IMR-90 (cell line): ENCODE data around the gene GABBR2. TPM values are rescaled to one million over a fixed set of nuclear protein-coding genes. Genes with fewer than 3 reads are reported as not detected.

ENCODE experiments used
- ATAC-seq: fragments of 200-7000 bp; cut with Tn5 transposase; 2 replicates; pipeline ENCODE4 v1.9.1; 2020; ENCODE audit warnings: low read depth, mild to moderate bottlenecking, moderate library complexity
- BruUV-seq: library from RNA; stranded (reverse); fragments of 400-500 nt; replicated peaks from 2 replicates; lab custom pipeline; 2021; lab: Mats Ljungman, UMichigan
- CTCF ChIA-PET: fragments of 300-600 bp; formaldehyde crosslinking; extraction: SDS; loops from one replicate; lab custom pipeline; 2021; ENCODE audit warnings: antibody characterized with exemption; lab: Yijun Ruan, JAX
- POLR2A ChIA-PET: fragments of 300-600 bp; sonication (Branson Sonifier 250); formaldehyde crosslinking; loops from one replicate; lab custom pipeline; 2022; ENCODE audit warnings: antibody characterized with exemption; ENCODE audit not compliant: unreplicated experiment; lab: Charles Lee
- DNase-seq: peaks from one replicate; pipeline ENCODE4 v3.0.0; 2013
- H2AFZ ChIP-seq: replicated peaks from 2 replicates; pipeline ENCODE3; 2013; ENCODE audit warnings: low read length, mild to moderate bottlenecking; ENCODE audit not compliant: poor library complexity
- H2AK5ac ChIP-seq: 2 replicates; pipeline ENCODE4 v1.6.1; 2013; ENCODE audit warnings: low read depth, low read length, inconsistent platforms
- H2AK9ac ChIP-seq: replicated peaks from 2 replicates; pipeline ENCODE3; 2013; ENCODE audit warnings: mild to moderate bottlenecking, low read depth, low read length, moderate library complexity; ENCODE audit not compliant: poor library complexity
- H2BK120ac ChIP-seq: 2 replicates; pipeline ENCODE4 v1.6.1; 2013; ENCODE audit warnings: low read depth, low read length, inconsistent platforms
- H2BK15ac ChIP-seq: 3 replicates; pipeline ENCODE4 v1.6.1; 2013; ENCODE audit warnings: low read depth, low read length, inconsistent platforms
- H2BK20ac ChIP-seq: 2 replicates; pipeline ENCODE4 v1.6.1; 2013; ENCODE audit warnings: low read depth, mild to moderate bottlenecking, inconsistent platforms, low read length, moderate library complexity
- H2BK5ac ChIP-seq: 2 replicates; pipeline ENCODE4 v1.6.1; 2013; ENCODE audit warnings: mild to moderate bottlenecking, low read depth, low read length, inconsistent platforms; ENCODE audit not compliant: poor library complexity, severe bottlenecking
- H3K14ac ChIP-seq: replicated peaks from 2 replicates; pipeline ENCODE4 v1.6.1; 2013; ENCODE audit warnings: low read depth, low read length, inconsistent platforms
- H3K18ac ChIP-seq: 2 replicates; pipeline ENCODE4 v1.6.1; 2013; ENCODE audit warnings: low read depth, low read length, control low read depth
- H3K23ac ChIP-seq: 2 replicates; pipeline ENCODE4 v1.6.1; 2013; ENCODE audit warnings: low read depth, low read length, inconsistent platforms
- H3K27ac ChIP-seq: 2 replicates; pipeline ENCODE4 v1.5.1; 2013; ENCODE audit warnings: mild to moderate bottlenecking, control low read depth, low read length; ENCODE audit not compliant: insufficient read depth
- H3K27me3 ChIP-seq: 2 replicates; pipeline ENCODE4 v1.6.1; 2013; ENCODE audit warnings: low read length; ENCODE audit not compliant: control insufficient read depth, insufficient read depth
- H3K36me3 ChIP-seq: 2 replicates; pipeline ENCODE4 v1.6.1; 2013; ENCODE audit warnings: low read length, mixed read lengths; ENCODE audit not compliant: control insufficient read depth, insufficient read depth
- H3K4ac ChIP-seq: 2 replicates; pipeline ENCODE4 v1.6.1; 2013; ENCODE audit warnings: low read depth, low read length, inconsistent platforms
- H3K4me1 ChIP-seq: 2 replicates; pipeline ENCODE4 v1.6.1; 2013; ENCODE audit warnings: low read length, mixed read lengths; ENCODE audit not compliant: control insufficient read depth, insufficient read depth
- H3K4me2 ChIP-seq: 2 replicates; pipeline ENCODE4 v1.6.1; 2013; ENCODE audit warnings: low read depth, mild to moderate bottlenecking, control low read depth, low read length, moderate library complexity
- H3K4me3 ChIP-seq: 2 replicates; pipeline ENCODE4 v1.5.1; 2013; ENCODE audit warnings: low read depth, mild to moderate bottlenecking, control low read depth, low read length, moderate library complexity; ENCODE audit not compliant: insufficient read depth
- H3K56ac ChIP-seq: 2 replicates; pipeline ENCODE4 v1.6.1; 2013; ENCODE audit warnings: low read length, inconsistent platforms; ENCODE audit not compliant: insufficient read depth; ENCODE audit errors: extremely low read depth
- H3K79me1 ChIP-seq, 2 experiments: 2 replicates each; pipeline ENCODE4 v1.6.1; 2013; ENCODE audit warnings: low read length in 2 of 2, inconsistent platforms in 1 of 2, low read depth in 1 of 2
- H3K9ac ChIP-seq: 2 replicates; pipeline ENCODE4 v1.6.1; 2013; ENCODE audit warnings: low read depth, low read length, control low read depth
- H3K9me1 ChIP-seq: 2 replicates; pipeline ENCODE4 v1.6.1; 2013; ENCODE audit warnings: low read length, inconsistent platforms; ENCODE audit not compliant: insufficient read depth
- H3K9me3 ChIP-seq: 2 replicates; pipeline ENCODE4 v1.6.1; 2013; ENCODE audit warnings: low read length; ENCODE audit not compliant: control insufficient read depth, insufficient read depth
- H4K20me1 ChIP-seq: 2 replicates; pipeline ENCODE4 v1.6.1; 2013; ENCODE audit warnings: low read length, inconsistent platforms; ENCODE audit not compliant: insufficient read depth
- H4K5ac ChIP-seq: 2 replicates; pipeline ENCODE4 v1.6.1; 2013; ENCODE audit warnings: mild to moderate bottlenecking, low read depth, low read length, control low read depth
- H4K8ac ChIP-seq, 2 experiments: 2 replicates each; pipeline ENCODE4 v1.6.1; 2013; ENCODE audit warnings: low read depth in 2 of 2, low read length in 2 of 2, control low read depth in 1 of 2, inconsistent platforms in 1 of 2
- H4K91ac ChIP-seq: 2 replicates; pipeline ENCODE4 v1.6.1; 2013; ENCODE audit warnings: low read depth, low read length, inconsistent platforms; ENCODE audit not compliant: insufficient read depth
- BHLHE40 ChIP-seq: fragments of 150-350 bp; IDR thresholded peaks from 2 replicates; pipeline ENCODE4 v1.6.1; 2016; ENCODE audit warnings: mild to moderate bottlenecking, low read depth, low read length
- CEBPB ChIP-seq: IDR thresholded peaks from 2 replicates; pipeline ENCODE4 v1.6.1; 2012; ENCODE audit warnings: low read depth, low read length, improper control_type of control experiment
- CHD1 ChIP-seq: IDR thresholded peaks from 2 replicates; pipeline ENCODE4 v1.6.1; 2012; ENCODE audit warnings: low read depth, low read length, improper control_type of control experiment
- FOS ChIP-seq: fragments of 150-350 bp; IDR thresholded peaks from 2 replicates; pipeline ENCODE4 v1.6.1; 2016; ENCODE audit warnings: low read depth, low read length
- MAFK ChIP-seq: IDR thresholded peaks from 2 replicates; pipeline ENCODE4 v1.6.1; 2012; ENCODE audit warnings: low read depth, low read length, improper control_type of control experiment
- MAZ ChIP-seq: IDR thresholded peaks from 2 replicates; pipeline ENCODE4 v1.6.1; 2012; ENCODE audit warnings: low read depth, mild to moderate bottlenecking, low read length, improper control_type of control experiment, moderate library complexity, borderline replicate concordance
- MXI1 ChIP-seq: IDR thresholded peaks from 2 replicates; pipeline ENCODE4 v1.6.1; 2012; ENCODE audit warnings: low read depth, mild to moderate bottlenecking, low read length, moderate library complexity, borderline replicate concordance
- NFE2L2 ChIP-seq: fragments of 150-350 bp; IDR thresholded peaks from 2 replicates; pipeline ENCODE4 v1.6.1; 2016; ENCODE audit warnings: low read depth, mild to moderate bottlenecking, low read length
- POLR2A ChIP-seq: IDR thresholded peaks from 2 replicates; pipeline ENCODE4 v1.6.1; 2012; ENCODE audit warnings: mild to moderate bottlenecking, low read depth, low read length
- RAD21 ChIP-seq: IDR thresholded peaks from 2 replicates; pipeline ENCODE4 v1.6.1; 2012; ENCODE audit warnings: low read length, improper control_type of control experiment
- RCOR1 ChIP-seq: IDR thresholded peaks from 2 replicates; pipeline ENCODE4 v1.6.1; 2012; ENCODE audit warnings: mild to moderate bottlenecking, low read length, improper control_type of control experiment; ENCODE audit not compliant: insufficient replicate concordance
- SMC3 ChIP-seq: fragments of 150-350 bp; IDR thresholded peaks from 2 replicates; pipeline ENCODE4 v1.6.1; 2016; ENCODE audit warnings: low read depth, mild to moderate bottlenecking, antibody characterized with exemption, low read length, moderate library complexity
- WGBS, 2 experiments: methylation state at CpG; one replicate each; pipeline versions ENCODE4 v1.1.5 to v1.1.7; 2013; ENCODE audit warnings: missing lambda C conversion rate in 2 of 2; ENCODE audit not compliant: insufficient read length in 1 of 2; ENCODE audit errors: extremely low coverage in 2 of 2; 5-methylcytosine and 5-hydroxymethylcytosine counted together
- dilution Hi-C: fragments of 300-500 bp; cut with HindIII; formaldehyde crosslinking; loops from one replicate; pipeline ENCODE4 v1.14.3; 2018; ENCODE audit warnings: low sequenced_read_pairs; ENCODE audit not compliant: unreplicated experiment
- in situ Hi-C: fragments of 300-500 bp; cut with MboI; formaldehyde crosslinking; loops from 3 replicates; pipeline ENCODE4 v1.14.3; 2019; ENCODE audit warnings: low sequenced_read_pairs, inconsistent platforms, mixed read lengths
- intact Hi-C: fragments of 100-400 bp; cut with micrococcal nuclease; formaldehyde crosslinking; loops from 2 replicates; pipeline ENCODE4 v1.10.0; 2022
- polyA plus RNA-seq, 3 experiments: library from polyadenylated mRNA; depleted of rRNA; stranded (reverse); fragments of >200 nt; gene quantifications; 2 replicates each; pipeline ENCODE4 v1.2.3, GENCODE V29; 2012; ENCODE audit warnings: low replicate concordance in 1 of 3
- total RNA-seq: library from RNA; depleted of rRNA; stranded (reverse); fragments of >200 nt; gene quantifications from 2 replicates; pipeline ENCODE4 v1.2.3, GENCODE V29; 2012
- TF ChIP-seq, protein P1 (sequence below): fragments of 150-350 bp; IDR thresholded peaks from 2 replicates; pipeline ENCODE4 v1.6.1; 2017; ENCODE audit warnings: mild to moderate bottlenecking, antibody characterized with exemption, low read length, low read depth
- TF ChIP-seq, protein P2 (sequence below): conservative IDR thresholded peaks from 2 replicates; pipeline ENCODE4 v1.5.1; 2012; ENCODE audit warnings: mild to moderate bottlenecking, low read depth, low read length, improper control_type of control experiment

GABBR2 gene
- total and polyA plus RNA-seq, 2 of the 4 experiments (the other 2 are of a cell fraction), result 14.2 to 20.3 TPM

DNA sequence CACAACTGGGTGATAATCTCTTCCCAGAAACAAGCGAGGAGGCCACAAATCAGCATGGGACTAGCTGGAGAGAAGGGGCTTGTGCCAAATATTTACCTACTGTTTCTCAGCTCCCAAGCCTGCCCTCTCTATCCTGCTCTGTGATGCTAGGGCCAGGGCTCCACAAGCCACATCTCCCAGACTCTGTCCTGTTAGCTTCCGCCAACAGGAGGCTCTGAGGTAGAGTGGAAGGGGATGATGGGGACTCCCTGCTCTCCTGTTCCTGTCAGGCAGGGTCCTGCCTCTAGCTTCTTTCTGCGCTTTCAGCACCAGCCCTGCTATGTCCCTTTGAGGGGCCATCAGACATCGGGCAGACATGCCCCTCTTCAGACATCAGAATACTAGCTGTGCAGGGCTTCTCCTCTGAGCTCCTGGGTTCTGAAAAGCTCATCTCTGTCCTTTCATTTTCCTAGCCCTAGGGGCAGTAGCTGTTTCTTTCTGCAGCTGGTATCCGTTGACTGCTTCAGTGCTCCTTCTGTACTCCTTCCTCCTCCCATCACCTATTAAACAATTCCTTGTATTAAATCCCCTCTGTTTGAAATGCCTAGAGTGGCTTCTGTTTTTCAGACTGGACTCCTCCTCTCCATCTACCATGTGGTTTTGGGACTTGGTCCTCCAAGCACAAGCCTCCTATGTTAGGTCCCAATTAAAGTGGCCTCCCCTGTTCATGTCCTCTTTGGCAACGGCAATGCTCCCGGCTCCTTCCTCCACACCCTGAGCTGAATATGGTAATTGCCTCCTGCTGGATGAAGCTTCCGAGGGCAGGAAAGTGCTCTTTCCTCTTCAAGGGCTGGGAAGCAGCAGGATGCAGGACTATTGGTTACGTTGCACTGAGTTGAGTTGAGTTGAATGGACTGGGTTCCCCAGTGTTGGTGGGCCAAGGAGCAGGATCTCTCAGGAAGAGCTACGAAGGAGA, 292.2 kb downstream of the GABBR2 start (continued):
- TF ChIP-seq SMC3, result no peak
- no peak for TF ChIP-seq BHLHE40

DNA sequence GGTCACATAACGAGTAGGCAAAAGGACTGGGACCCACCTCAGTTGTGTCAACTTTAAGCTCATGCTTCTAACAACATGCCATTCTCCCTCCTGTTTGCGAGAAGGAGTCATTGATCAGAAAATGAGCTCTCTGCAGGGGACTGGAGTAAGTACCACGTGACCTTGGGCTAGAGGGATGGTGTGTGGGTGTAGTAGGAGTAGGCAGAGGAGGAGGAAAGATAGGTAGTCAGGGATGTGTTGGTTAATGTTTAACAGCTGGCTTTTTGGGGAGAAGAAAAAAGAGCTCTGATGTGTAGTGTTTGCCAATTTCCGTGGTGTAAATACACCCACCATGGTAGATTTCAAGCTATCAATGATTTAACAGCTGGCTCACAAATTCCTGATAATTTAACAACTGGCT, 293.0 kb downstream of the GABBR2 start:
- Histone ChIP-seq H3K18ac (no peak overlapping the region), H3K27ac (no peak overlapping the region), H2BK20ac (no peak overlapping the region), H2BK5ac (no peak overlapping the region), H3K36me3 (no peaks in the 10 kb centered on the region), H4K5ac (no peak overlapping the region), H3K9me3 (no peaks in the 10 kb centered on the region; the same call in 1 of the 2 replicates), H3K4me2 (no peak overlapping the region), H3K23ac (no peak overlapping the region), H2AFZ (no peak overlapping the region), H3K14ac (no peak overlapping the region), H2BK120ac (no peak overlapping the region), H3K9me1 (no peaks in the 10 kb centered on the region), H2AK5ac (no peak overlapping the region), H3K9ac (no peak overlapping the region), H4K8ac (no peak overlapping the region), H3K27me3 (no peaks in the 10 kb centered on the region; the same call in 1 of the 2 replicates), H3K4ac (no peak overlapping the region), H3K4me3 (no peak overlapping the region), H3K79me1 (no peaks in the 10 kb centered on the region; a peak in 1 of 4 replicates), H4K91ac (no peak overlapping the region), H2BK15ac (no peak overlapping the region), H3K4me1 (0 out of 2 replicates have a peak, but pooled peaks cover 1% of the 10 kb centered on the region), H3K56ac (no peak overlapping the region), H2AK9ac (no peak overlapping the region), H4K20me1 (no peaks in the 10 kb centered on the region)
- in situ Hi-C loops (no loop called here), intact Hi-C loops (no loop called here), dilution Hi-C loops (no loop called here)
- CTCF ChIA-PET, result no interaction called here
- WGBS, 2 experiments, result no CpG with 5 or more reads among the region's 4 CpGs
- DNase-seq (no peak), ATAC-seq (no peak)
- POLR2A ChIA-PET, result no interaction called here
- BruUV-seq, result no TSS peak
- TF ChIP-seq RCOR1 (no peak), MAZ (no peak), CEBPB (no peak), RAD21 (no peak), SMC3 (no peak), FOS (no peak), BHLHE40 (no peak), CHD1 (no peak), NFE2L2 (no peak), MXI1 (no peak), POLR2A (no peak), MAFK (no peak)
- TF ChIP-seq, protein P1, sequence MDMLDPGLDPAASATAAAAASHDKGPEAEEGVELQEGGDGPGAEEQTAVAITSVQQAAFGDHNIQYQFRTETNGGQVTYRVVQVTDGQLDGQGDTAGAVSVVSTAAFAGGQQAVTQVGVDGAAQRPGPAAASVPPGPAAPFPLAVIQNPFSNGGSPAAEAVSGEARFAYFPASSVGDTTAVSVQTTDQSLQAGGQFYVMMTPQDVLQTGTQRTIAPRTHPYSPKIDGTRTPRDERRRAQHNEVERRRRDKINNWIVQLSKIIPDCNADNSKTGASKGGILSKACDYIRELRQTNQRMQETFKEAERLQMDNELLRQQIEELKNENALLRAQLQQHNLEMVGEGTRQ, result no peak
- TF ChIP-seq, protein P2, sequence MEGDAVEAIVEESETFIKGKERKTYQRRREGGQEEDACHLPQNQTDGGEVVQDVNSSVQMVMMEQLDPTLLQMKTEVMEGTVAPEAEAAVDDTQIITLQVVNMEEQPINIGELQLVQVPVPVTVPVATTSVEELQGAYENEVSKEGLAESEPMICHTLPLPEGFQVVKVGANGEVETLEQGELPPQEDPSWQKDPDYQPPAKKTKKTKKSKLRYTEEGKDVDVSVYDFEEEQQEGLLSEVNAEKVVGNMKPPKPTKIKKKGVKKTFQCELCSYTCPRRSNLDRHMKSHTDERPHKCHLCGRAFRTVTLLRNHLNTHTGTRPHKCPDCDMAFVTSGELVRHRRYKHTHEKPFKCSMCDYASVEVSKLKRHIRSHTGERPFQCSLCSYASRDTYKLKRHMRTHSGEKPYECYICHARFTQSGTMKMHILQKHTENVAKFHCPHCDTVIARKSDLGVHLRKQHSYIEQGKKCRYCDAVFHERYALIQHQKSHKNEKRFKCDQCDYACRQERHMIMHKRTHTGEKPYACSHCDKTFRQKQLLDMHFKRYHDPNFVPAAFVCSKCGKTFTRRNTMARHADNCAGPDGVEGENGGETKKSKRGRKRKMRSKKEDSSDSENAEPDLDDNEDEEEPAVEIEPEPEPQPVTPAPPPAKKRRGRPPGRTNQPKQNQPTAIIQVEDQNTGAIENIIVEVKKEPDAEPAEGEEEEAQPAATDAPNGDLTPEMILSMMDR, result no peak
